ENCODE measurements around the gene C20orf144.
"Not testable (repeated sequence)": the region's sequence is repeated elsewhere in the genome, so short reads cannot be mapped to it uniquely, and the experiment has no call there.

Gene C20orf144

GRCh38 chr20:33697129-33697528 lies 35.0 kb downstream of the C20orf144 start:
- DNase-seq (ENCODE audit: low read depth) = no peak

- not testable (repeated sequence) for DNase-seq (ENCODE audit: low read depth)
Measured at GRCh38 chr20:33698966-33699365, 36.8 kb downstream of the C20orf144 start.

GRCh38 chr20:33700696-33701441 lies 38.7 kb downstream of the C20orf144 start:
- DNase-seq (ENCODE audit: low read depth) = not testable (repeated sequence)

- DNase-seq (ENCODE audit: low read depth) = no peak
Measured at GRCh38 chr20:33701629-33702450, 39.7 kb downstream of the C20orf144 start.

DNA sequence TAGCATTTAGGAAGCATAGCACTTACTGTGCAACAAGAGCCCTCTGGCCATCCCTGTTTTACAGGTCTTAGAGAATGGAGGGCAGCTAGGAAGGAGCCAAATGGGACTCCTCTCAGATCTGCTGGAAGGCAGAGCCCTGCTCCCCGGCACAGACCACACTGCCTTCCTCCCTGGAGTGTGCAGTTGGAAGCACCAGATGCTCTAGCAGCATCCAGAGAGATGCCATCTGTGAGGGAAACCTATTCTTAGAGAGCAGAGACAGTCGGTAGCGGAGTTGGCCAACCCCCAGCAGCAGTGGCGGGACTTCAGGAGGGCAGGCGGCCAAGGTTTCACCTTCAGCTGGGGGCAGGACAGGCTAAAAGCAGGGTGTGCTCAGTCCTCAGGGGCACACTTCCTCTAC lies 40.7 kb downstream of the C20orf144 start:
- no peak for DNase-seq (ENCODE audit: low read depth)

- DNase-seq (ENCODE audit: low read depth) = no peak
Measured at GRCh38 chr20:33703498-33704137, 41.5 kb downstream of the C20orf144 start.

- DNase-seq (ENCODE audit: low read depth) = no peak
Measured at GRCh38 chr20:33704197-33704924, 42.2 kb downstream of the C20orf144 start.

DNA sequence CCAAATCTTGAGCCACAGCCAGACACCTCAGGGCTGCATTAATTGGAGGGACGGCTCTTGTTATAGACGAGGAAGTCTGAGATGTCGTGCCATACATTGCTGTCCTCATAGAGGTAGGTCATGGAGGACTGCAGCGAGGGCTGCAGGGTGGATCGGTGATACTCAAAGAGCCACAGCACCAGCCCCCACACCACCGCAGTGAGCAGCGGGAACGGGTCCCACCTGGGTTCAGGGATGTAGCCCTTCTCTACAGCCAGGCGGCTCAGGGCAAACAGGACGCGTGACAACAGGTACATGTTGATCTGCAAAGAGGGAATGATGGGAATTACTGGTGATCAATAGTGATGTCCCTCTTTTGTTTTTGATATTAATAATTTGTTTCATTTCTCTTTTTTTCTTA lies 45.5 kb downstream of the C20orf144 start:
- DNase-seq (ENCODE audit: low read depth) = no peak

- DNase-seq (ENCODE audit: low read depth) = no peak
Measured at GRCh38 chr20:33709398-33709797, 47.3 kb downstream of the C20orf144 start.

GRCh38 chr20:33709905-33710541 lies 47.9 kb downstream of the C20orf144 start:
- no peak for DNase-seq (ENCODE audit: low read depth)

GRCh38 chr20:33710681-33711445 lies 48.7 kb downstream of the C20orf144 start:
- DNase-seq (ENCODE audit: low read depth) = no peak

DNA sequence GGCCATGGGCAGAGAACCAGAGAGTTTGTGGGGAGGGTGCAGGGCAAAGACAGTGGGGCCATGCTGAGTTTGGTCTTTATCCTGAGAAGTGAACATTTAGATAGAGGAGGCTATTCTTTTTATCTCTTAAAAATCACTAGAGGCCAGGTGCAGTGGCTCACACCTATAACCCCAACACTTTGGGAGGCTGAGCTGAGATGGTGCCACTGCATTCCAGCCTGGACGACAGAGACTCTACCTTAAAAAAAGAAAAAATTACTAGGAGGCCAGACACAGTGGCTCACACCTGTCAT lies 49.3 kb downstream of the C20orf144 start:
- DNase-seq (ENCODE audit: low read depth) = no peak
